Activated T-cell treated with anti-CD3 and anti-CD28 coated beads for 24 hours (primary cell): ENCODE results near the gene LRRK1.

Experiments used
- DNase-seq: peaks from one replicate; pipeline ENCODE4 v3.0.0-alpha.2; 2020; ENCODE audit warnings: low read depth

LRRK1 gene

GRCh38 chr15:101044625-101045235 is 125.6 kb downstream of the LRRK1 start:
- no peak for DNase-seq

DNA sequence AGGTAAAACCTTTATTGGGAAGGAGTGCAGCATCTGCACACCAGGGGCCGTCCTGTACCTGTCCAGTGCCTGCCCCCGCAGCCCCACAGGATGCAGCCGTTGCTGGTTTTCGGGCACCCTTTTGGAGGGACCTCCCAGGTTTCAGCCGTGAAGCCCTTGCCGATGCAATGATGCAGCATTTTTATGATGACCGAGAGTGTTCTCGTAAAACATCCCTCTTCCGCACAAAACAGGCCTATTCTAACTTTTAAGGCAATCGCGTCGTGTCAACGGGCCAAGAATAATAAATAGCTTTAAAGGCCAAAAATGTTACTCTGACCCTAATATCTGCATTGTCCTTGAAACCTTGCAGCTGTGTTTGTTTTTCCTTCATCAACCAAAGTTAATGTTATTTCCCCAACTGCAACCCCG is 126.1 kb downstream of the LRRK1 start:
- DNase-seq: no peak

DNA sequence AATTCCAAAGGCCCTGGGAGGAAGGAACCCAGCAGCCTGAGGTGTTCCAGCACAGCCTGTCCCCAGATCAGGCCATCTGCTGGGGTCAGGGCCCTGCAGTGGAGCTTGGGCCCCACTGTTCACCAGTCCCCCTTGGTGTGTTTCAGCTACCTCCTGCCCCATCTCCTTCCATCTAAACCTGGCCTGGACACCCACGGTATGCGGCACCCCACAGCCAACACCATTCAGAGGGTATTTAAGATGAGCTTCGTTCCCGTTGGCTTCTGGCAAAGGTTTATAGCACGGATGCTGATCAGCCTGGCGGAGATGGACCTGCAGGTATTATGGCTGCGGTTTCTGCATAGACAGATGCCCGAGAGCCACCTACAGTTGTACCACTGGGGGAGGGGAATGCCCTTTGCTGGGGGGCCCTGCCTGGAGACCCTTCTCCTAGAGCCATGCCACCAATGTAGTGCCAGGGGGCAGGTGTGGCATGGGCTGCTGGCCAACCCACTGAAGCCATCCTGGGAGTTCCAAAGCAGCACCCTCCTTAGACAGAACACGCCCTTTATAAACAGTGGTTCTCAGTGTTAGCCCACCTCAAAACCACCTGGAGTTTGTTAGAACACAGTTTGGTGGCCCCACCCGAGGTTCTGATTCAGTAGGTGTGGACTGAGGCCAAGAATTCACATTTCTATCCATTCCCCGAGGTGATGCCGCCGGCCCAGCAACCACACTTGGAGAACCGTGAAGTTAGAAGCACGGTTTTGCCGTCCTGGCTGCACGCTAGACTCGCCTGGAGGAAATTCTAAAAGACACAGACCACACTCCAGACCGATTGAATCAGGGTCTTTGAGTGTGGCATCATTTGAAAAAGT is 126.9 kb downstream of the LRRK1 start:
- DNase-seq: no peak

DNA sequence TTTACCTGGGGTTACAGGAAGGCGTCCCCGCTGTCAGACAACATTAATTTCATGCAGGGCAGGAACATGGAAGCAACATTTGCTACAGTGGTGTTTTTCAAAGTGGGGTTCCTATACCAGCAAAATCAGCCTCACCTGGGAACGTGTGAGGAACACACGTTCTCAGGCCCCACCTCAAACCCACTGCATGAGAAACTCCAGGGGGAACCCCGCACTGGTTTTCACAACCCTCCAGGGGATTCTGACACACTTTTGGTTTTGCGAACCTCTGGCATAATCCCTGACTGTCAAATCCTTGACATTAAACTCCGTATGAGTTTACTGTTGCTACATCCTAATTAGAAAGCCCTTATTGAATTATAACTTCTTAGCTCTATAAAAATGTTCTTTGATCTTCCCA is 127.7 kb downstream of the LRRK1 start:
- DNase-seq: no peak

GRCh38 chr15:101047301-101047781 is 128.2 kb downstream of the LRRK1 start:
- DNase-seq: no peak

DNA sequence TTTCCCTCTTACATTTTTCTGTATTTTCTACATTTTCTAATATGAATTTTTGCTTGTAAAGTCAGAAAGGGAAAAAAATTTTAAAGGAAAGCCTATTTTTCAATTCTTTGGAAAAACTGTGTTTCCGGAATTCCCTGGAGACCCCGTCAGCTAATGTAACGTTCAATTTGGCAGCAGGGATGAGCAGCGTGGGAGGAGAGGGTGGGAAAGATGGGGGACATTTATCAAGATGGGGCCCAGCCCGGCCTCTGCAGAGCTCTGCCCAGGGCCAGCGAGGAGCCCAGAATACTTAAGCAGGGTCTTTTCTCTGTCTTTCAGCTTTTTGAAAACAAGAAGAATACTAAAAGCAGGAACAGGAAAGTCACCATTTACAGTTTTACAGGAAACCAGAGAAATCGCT is 129.0 kb downstream of the LRRK1 start:
- no peak for DNase-seq

DNA sequence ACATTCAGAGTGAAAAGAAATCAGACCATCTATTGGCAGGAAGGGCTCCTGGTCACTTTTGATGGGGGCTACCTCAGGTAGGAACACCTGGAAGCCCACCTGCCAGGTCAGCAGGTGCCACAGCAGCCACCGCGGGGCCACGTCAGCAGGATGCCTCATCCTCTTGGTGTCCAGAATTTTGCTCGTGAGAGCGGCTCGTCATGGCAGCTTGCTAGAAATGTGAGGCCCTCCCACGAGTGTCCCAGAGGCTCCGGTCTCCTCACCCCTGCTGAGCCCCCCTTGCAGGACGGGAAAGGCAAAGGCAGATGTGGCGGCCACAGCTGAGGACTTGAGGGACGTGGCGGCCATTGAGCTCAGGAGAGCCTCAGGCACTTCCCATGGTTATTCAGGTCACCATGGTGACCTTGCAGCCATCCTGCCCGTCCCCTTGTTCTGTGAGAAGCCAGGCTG is 129.4 kb downstream of the LRRK1 start:
- no peak for DNase-seq

DNA sequence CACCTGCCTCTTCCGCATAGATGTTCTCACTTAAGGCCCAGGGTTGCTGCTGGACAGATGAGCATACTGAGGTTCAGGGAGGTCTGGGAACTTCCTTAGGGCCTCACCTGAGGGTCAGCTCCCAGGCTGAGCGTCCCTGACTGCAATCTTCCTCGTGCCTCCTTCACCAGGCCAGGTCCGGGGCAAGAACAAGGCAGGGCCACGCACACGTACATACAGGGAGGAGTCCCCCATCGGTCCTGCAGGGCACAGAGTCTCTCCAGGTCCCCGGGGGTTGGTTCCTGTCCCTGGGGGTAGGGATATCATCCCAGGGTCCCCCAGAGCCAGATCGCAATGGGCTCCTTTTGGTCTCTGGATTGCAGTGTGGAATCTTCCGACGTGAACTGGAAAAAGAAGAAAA is 130.1 kb downstream of the LRRK1 start:
- no peak for DNase-seq

GRCh38 chr15:101049856-101050622 is 130.9 kb downstream of the LRRK1 start:
- no peak for DNase-seq

GRCh38 chr15:101050623-101051290 is 131.6 kb downstream of the LRRK1 start:
- no peak for DNase-seq

DNA sequence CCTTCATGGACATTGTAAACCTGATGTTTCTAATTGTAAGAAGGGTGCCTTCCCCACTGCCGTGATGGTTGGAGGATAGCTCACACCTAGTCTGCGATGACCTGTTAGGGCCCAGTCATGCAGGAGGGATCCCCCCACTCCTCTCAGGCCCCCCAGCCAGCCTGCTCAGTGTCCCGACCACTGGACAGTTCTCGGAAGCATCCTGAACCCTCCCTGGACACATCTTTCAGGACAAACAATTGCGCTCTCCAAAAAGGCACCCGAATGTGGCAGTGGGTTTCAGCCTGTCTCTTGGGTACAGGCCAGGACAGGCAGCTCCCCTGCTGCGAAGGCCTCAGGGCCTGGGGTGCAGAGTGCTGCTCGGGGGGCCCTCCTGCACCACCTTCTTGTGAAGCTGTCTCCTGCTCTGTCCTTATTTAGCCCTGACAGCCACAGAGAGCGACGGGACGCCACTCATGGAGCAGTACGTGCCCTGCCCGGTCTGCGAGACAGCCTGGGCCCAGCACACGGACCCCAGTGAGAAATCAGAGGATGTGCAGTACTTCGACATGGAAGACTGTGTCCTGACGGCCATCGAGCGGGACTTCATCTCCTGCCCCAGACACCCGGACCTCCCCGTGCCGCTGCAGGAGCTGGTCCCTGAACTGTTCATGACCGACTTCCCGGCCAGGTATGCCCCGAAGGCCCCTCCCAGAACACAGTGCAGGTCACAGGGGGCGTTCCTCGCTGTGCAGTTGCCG is 132.3 kb downstream of the LRRK1 start:
- no peak for DNase-seq

DNA sequence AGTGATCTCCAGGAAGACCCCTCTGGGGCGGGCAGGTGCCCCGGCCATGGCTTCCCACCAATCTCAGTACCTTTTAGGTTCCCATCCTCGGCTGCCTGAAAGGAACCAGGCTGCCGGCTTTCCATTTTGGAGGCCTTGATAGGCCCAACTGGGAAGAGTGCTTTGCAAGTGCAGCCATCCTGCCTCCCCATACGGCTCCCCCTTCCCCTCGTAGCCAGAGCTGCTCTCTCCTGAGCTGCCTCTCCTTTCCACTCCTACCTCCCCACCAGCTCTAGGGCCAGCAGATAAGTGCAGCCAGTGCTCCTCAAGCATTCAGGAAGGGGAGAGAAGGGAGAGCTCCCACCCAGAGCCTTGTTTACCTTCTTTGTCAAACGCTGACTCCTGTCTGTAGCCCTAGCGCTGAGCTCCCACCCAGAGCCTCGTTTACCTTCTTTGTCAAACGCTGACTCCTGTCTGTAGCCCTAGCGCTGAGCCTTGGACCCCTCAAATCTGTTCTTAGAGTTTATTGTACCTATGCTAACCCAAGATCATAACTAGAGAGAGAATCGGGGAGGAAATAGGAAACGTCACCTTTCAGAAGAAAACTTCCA is 133.0 kb downstream of the LRRK1 start:
- no peak for DNase-seq

- no peak for DNase-seq
These were observed 133.5 kb downstream of the LRRK1 start for GRCh38 chr15:101052681-101053121.

- DNase-seq: no peak
These were observed 134.1 kb downstream of the LRRK1 start for GRCh38 chr15:101053261-101053660.

- DNase-seq: no peak
These were observed 135.0 kb downstream of the LRRK1 start for GRCh38 chr15:101054116-101054515.

DNA sequence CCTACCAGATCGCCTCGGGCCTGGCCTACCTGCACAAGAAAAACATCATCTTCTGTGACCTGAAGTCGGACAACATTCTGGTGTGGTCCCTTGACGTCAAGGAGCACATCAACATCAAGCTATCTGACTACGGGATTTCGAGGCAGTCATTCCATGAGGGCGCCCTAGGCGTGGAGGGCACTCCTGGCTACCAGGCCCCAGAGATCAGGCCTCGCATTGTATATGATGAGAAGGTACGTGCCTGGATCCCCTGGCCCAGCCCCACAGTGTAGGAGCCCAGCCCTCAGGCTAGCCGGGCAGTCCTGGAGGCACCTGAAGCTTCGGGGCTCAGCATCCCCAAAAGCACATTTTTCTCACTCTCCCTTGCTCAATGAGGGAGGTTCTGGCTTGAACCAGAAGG is 135.8 kb downstream of the LRRK1 start:
- DNase-seq: no peak

- no peak for DNase-seq
These were observed 136.3 kb downstream of the LRRK1 start for GRCh38 chr15:101055411-101055810.

DNA sequence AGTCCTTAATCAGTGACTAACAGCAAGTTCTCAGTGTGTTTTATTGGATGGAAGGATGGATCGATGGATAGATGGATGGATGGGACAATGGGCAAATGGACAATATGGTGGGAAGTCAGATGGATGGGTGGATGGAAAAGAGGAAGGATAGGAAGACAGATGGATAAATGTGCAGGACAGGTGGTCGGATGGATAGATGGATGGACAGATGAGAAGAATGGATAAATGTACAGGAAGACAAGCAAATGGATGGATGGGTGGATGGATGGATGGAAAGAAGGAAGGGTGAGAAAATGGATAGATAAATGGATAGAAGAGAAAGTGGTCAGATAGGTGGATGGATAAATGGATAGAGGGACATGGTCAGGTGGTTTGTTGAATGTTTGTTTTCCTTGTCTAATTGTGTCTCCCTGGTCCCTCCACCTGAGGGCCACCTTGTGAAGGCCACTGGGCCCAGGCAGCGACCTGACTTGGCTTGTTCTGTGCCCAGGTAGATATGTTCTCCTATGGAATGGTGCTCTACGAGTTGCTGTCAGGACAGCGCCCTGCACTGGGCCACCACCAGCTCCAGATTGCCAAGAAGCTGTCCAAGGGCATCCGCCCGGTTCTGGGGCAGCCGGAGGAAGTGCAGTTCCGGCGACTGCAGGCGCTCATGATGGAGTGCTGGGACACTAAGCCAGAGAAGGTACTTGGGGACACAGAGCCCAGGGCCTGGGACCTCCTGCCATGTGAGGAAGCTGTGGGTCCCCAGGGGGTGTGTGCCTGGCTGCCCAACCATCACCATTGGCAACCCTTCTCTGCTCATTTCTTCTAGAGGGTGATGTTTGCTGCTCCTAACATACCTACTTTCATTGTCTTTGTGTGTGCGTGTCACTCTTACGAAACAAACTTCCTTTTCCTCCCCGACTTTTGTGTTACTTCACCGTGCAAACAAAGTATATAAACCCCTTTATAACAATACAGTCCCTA is 137.5 kb downstream of the LRRK1 start:
- DNase-seq: no peak

- no peak for DNase-seq
These were observed 138.8 kb downstream of the LRRK1 start for GRCh38 chr15:101057841-101058407.
